Measurements from ENCODE around the gene NCK1.

DNA sequence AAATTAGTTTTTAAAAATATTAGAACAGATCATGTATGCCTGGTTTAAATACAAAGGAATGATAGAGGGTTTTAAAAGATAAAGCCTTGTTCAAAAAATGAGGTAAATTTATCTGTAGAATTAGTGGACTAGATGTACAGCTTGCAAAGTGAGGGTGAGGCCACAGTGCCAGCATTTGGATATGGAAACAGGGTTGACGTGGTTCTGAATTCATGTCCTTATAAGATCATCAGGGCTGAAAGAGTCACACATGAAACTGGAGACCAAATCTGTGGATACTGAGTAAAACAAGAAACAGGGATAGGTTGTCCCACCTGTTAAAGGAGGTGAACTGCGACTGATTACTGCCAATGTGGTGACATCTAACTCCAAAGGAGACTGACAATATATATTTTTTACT lies 46.3 kb downstream of the NCK1 start:
- TF ChIP-seq, protein P1, sequence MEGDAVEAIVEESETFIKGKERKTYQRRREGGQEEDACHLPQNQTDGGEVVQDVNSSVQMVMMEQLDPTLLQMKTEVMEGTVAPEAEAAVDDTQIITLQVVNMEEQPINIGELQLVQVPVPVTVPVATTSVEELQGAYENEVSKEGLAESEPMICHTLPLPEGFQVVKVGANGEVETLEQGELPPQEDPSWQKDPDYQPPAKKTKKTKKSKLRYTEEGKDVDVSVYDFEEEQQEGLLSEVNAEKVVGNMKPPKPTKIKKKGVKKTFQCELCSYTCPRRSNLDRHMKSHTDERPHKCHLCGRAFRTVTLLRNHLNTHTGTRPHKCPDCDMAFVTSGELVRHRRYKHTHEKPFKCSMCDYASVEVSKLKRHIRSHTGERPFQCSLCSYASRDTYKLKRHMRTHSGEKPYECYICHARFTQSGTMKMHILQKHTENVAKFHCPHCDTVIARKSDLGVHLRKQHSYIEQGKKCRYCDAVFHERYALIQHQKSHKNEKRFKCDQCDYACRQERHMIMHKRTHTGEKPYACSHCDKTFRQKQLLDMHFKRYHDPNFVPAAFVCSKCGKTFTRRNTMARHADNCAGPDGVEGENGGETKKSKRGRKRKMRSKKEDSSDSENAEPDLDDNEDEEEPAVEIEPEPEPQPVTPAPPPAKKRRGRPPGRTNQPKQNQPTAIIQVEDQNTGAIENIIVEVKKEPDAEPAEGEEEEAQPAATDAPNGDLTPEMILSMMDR (IDR thresholded peaks at IDR 0.05; ENCODE audit: low read depth, low read length), result no peak
- TF ChIP-seq EZH2phosphoT487 (IDR thresholded peaks at IDR 0.05; ENCODE audit: low read depth), result no peak
